Astrocyte of the hippocampus (primary cell): Measurements from ENCODE around the gene RAI14.

Experiments
- DNase-seq: peaks from one replicate; pipeline ENCODE4 v3.0.0; 2011; ENCODE audit warnings: low read depth, low spot score

Gene RAI14

DNA sequence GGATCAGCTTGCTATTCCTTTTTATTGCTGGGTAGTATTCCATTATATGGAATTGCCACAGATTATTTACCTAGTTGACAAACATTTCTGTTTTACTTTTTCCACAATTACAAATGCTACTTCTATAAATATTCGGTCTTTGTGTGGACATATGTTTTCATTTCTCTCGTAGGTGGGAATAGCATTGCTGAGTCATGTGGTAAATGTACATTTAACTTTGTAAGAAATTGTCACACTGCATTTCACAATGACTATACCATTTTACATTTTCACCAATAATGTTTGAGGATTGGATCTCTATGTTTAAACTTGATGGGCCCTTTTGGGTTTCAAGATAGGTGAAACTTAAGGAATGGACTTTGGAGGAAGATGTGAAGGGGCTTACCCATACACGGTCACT is 19.7 kb downstream of the RAI14 start:
- DNase-seq: no peak

DNA sequence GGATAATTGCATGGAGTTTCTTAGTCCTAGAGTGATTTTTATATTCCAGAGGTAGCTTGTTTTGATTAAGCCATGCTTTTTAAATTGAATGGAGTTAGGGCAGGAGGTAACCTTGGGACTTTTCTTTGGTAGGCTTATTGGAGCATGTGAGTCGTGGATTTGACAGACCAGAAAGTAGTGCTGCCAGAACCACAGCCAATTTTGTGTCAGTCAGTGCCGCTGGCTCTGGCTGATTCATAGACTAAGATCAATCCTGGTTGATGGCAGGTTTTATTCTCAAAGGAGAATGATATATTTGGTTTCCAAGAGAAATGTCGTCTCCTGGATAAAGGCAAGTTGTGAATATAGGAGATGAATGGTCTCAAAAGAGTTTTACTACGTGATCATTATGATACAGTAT is 20.3 kb downstream of the RAI14 start:
- DNase-seq: peak; percentile 83

DNA sequence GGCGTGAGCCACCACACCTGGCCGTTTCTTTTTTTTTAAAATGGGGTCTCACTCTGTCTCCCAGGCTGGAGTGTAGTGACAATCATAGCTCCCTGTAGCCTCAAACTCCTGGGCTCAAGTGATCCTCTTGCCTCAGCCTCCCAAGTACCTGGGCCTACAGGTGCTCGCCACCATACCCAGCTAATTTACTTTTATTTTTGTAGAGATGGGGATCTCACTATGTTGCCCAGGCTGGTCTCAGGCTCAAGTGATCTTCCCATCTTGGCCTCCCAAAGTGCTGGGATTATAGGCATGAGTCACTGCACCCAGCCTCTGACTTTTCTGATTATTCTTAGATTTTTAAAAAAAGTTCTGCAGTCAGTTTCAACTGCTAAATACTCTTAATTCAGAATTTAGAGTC is 21.3 kb downstream of the RAI14 start:
- DNase-seq: no peak

DNA sequence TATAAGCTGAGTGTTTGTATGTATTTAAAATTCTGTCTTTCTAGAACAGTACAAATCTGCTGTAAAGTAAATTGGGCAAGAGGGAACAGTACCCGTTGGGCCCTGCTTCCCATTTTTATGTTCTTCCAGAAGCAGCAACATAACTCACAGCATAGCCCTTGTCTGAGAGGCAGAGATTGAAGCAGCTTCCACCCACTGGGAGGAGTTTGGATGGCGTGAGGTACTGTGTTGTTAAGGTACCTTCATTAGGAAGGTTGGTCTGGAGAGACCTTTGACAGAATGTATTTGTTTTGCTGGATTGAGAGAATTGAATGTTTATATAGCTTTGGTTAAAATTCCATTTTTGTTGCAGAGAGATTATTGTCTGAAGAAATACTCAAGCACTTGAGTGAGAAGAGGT is 24.8 kb downstream of the RAI14 start:
- no peak for DNase-seq

DNA sequence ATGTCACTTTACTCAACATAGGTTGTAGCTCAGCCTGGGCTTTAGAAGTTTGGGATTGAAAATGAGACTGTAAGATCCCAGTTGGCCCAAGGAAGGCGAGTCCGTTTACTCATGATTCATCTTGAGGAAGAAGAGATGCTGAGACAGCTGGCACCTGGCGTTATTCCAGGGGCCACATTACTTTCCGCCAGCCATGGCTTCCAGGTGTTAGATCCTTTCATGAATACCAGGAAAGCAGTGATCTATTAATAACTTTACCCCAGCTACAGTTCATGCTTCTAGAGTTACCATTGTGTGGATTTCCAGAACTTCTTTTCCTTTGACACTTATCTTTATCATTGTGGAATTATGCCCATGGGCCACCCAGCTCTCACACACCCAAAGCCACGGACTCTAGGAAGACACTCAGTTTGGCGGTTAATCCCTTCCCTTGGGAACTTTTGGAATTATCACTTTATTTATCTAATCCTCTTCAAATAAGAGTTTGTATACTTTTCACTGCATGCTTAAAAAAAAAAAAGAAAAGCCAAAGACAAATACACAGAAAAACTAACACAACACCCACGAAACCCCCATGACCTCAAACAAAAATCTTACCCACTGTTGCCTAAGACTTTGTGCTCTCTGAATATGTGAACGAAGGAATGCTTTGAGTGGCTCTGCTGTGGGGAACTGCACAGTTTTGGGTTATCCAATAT is 26.9 kb downstream of the RAI14 start:
- peak; percentile 63 for DNase-seq

DNA sequence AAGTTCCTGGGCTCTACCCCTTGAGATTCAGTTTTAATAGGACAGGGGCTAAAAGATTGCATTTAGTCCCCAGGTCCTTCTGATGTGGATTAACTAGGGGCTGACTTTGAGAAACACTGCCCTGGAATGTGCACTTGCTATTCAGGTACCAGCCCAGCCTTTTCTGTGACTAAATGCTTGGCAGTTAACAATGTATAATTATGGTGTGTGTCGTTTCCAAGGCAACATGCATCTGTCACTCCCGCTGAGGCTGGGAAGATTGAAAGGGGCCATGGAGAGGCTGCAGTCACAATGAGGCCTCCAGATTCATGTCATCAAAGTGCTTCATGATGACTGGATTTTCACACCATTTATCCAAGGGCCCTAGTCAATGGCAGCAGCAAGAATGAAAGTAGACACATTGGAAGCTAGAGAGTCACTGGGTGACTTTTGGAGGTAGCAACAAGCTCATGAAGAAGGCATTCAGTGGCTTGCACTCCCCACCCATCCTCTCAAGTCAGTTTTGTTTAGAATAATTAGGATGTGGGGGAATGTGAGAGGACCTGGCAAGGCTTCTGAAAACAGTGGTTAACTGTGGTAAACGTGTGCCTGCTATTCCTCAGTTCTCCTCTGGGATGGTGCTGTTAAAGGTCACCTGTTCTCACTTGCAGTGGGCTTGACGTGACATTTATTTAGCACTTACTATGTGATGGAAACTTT is 28.3 kb downstream of the RAI14 start:
- peak; percentile 92 for DNase-seq

DNA sequence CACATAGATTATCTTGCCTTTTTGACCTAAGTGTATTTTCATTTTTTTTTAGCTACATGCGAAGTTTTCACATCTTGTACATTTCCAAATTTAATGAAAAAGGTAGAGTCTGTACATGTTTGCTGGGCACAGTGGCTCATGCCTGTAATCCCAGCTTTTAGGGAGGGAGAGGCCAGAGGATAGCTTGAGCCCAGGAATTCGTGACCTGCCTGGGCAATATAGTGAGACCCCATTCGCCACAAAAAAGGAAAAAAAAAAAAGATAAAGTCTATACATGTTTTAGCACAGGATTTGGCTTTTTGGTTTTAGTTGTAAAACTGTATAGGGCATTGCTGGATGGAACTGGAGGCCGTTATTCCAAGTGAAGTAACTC is 28.8 kb downstream of the RAI14 start:
- DNase-seq: no peak

DNA sequence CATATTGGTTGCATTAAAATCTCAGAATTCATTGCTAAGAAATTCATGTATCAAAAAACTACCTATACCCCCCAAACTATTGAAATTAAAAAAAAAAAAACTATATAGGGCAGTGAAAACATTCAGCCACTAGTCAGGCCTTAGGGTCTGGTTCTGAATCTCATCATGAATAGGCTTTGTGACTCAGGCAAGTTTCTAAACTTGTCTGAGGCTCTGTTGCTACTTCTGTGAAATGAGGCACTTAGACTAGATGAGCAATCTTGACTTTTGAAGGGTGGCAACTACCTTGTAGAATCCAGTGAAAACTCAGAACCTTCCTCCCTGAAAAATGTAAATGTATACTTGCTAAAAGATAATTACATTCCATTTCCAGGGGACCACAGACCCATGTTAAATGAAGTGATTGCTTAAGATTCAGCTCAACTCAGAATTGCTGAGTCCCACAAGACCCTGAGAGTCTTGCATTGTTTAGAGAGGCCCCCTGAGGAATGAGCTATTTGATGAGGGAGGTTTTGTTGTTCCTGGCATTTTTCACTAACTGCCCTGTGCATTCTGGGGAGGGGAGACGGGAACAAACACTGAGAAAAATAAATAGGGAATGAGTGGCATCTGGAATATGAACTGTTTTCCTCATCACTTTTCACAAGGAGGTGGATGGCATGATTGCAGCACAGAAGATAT is 29.5 kb downstream of the RAI14 start:
- DNase-seq: peak; percentile 81

DNA sequence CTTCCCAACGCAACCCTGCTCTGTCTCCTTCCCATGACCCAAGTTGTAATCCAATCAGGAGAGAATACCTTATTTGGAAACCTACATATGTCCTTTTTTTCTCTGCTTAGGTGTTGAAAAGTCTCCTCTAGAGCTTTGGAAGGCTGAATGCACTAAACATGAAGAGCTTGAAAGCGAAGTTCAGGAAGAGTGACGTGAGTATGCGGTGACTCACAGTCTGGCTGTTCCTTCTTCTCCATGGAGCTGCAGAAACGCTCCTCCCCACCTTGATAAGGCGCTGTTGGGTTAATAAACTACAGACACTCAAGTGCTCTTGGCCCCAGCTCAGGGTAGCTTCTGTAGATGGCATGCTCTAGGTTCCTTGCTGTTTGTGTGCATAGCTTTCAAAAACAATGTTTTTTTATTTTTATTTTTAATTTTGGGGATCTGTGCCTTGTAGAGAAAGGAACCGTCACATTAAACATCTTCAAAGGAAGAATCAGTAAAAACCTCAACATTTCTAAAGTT is 30.7 kb downstream of the RAI14 start:
- peak; percentile 98 for DNase-seq

DNA sequence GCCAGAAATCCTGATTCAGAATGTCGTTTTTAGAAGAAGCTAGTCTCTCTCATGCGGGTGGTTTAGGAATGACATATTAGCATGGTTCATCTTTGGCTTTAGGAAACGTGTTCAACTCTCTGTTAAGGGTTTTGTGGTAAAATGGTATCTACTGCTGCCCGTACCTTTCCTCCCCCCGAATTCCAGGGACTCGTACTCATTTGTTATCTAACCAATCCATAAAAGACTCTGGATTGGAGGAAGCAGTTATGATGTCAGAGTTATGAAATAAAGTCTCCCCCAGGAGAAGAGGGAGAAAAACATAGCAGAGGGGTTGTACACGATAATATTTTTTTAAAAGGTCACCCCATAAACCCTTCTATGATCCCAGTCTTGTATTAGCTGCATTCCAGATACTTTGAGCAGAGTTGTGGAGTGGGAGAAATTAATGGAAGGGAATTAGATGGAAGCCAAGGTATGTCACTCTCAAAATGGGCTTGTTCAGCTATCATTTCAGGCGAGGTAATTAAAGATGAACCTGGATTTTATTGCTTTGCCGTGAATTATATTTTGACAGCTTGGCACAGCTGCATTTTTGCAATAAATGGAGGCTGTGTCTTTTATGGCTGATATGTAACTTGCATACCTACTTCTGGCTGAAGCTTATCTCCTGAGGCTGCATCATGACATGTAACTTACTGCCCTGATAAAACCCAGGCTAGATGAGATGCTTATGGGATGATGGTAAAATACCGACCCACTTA is 31.3 kb downstream of the RAI14 start:
- peak; percentile 80 for DNase-seq

DNA sequence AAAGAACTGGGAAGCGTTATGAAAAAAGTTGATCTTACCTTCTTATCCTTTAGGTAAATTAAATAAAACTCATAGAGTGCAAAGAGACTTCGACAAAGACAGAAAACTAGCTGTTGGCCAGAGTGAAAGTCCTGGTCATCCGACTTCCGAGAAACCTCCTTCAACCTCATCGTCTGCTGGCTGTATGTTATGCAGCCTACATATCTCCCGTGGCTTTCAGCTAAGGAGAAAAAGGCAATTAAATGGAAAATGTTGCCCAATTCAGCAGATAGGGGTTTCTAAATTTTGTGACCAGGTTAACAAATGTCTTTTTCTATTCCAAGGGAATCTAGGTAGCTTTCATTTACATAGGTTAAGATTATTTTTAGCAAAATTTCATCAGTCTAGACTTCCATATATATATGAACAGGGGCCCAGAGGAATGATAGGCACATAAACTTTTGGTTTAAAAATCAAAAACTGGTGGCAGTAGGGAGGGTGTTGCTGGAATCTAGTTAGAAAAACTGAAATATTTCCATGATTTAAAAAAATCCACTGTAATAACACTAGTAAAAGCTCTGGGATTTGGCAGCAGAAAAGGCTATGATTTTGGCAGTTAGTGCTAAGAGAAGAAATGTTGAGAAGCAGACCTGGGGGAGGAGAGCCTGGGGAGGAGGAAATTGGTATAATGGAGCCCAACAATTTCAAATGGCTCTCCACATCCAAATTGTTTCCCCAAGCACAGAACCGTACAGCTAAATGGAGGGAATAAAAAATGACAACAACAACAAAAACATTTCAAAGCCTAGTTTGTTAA is 32.1 kb downstream of the RAI14 start:
- no peak for DNase-seq

DNA sequence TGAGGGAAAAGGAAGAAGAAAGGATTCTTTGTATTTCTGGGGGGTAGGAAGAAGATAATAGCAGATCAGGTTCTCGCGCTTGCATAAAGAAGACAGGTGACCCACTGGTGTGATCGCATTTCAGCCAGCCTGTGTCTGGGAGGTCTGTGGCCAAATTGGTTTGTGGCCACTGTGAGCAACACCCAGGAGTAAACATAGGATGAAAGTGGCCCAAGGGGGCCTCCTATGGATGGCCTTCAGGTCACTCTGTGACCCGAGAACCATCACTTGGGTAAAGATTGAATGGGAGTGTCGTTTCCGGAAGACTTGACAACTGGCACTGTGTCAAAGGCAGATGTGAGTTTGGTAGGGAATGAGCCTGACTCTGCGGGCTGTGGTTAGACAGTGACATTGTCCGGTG is 34.2 kb downstream of the RAI14 start:
- DNase-seq: no peak

DNA sequence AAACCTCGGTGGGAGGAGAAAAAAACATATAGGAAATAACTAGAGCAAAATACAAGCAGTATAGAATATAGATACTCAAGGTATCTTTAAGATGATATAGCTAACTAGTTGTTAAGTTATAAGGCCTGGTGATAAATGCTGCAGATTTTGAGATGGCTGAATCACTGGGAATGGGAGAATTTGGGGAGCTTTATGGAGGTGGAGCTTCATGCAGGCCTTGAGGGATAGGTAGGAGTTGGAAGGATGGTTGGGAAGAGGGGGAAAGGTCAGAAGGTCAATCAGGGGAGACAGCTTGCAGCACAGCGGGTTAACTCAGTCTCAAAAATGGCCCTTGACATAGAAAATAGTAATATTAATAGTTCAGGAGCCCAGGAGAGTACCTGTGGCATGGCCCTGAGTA is 34.8 kb downstream of the RAI14 start:
- DNase-seq: no peak

DNA sequence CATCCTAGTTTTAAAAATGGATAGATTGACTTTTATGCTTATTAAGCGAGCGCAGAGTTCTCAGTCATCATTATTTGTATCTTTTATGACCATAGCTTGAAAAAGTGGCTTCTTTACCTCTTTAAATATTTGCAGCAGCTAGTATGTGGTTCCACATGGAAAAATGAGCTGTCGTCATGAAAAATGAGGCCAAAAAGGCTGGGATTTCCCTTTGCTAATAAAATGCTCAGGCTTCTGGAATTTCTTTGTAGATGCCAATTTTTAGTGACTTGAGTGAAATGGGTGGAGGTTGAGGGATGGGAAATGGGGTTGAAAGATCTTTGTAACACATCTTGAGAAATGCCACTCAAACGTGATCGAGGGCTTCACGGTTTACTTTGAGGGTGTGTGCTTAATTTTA is 35.2 kb downstream of the RAI14 start:
- DNase-seq: peak; percentile 73

DNA sequence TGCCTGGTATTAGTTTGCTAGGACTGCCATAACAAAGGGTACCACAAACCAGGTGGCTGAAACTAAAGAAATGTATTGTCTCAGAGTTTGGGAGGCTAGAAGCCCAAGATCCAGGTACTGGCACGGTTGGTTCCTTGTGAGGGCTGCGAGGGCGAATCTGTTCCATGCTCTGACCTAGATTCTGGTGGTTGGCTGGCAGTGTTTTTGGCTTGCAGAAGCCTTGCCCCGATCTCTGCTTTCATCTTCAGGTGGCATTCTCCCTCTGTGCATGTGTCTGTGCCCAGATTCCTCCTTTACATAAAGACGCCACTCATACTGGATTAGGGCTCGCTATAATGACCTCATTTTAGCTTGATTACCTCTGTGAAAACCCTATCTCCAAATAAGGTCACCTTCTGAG is 36.7 kb downstream of the RAI14 start:
- no peak for DNase-seq

DNA sequence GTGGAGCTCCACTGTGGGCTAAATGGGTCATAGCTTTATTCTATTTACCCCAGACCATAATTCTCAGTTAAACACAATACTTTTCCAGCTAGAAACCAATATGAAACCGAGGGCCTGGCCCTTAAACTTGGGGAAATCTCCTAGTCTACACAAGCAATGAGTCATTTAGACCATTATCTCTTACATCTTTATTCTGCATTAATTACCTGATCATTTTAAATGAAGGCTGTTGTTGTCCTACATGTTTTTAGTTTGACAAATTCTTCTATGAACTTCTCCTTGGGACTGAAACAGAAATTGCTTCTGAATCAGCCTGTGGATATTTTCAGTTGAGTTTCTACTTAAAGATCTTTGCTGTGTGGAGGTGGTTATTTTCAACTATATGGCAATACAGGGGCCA is 37.9 kb downstream of the RAI14 start:
- no peak for DNase-seq

DNA sequence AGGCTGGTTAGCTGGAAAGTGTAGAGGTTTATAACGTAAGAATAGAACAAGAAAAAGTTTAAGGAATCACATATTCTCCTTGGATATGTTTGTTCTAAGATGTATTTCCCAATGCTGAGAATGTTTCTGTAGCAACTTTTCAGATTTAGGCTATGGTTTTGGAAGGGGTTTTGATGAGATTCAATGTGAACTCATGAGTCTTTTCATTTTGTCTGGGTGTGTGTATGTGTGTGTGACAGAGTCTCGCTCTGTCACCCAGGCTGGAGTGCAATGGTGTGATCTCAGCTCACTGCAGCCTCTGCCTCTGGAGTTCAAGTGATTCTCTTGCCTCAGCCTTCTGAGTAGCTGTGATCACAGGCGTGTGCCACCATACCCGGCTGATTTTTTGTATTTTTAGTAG is 38.6 kb downstream of the RAI14 start:
- no peak for DNase-seq

DNA sequence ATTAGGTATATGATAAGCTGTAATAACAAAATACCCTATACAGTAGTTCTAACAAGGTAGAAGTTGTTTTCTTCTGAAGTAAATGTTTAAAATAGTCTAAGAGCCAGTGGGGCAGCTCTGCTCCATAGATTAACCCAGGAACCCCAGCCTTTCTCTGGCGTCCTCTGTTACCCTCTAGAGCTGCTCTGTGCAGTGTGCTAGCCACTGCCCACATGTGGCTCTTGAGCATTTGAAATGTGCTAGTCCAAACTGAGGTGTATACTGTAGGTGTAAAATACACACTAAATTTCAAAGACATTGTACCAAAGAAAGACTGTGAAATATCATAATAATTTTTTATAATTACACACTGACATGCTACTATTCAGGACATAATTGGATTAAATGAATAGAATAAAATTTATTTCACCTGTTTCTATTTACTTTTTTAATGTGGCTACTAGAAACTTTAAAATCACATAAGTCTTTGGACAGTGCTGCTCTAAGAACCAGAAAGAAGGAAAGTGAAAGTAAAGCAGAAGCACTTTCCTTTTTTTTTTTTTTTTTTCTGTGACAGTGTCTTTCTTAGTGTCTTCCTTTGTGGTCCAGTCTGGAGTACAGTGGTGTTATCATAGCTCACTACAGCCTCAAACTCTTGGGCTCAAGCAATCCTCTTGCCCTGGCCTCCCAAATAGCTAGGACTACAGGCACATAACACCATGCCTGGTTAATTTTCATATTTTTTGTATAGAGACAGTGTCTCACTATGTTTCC is 39.3 kb downstream of the RAI14 start:
- DNase-seq: no peak

DNA sequence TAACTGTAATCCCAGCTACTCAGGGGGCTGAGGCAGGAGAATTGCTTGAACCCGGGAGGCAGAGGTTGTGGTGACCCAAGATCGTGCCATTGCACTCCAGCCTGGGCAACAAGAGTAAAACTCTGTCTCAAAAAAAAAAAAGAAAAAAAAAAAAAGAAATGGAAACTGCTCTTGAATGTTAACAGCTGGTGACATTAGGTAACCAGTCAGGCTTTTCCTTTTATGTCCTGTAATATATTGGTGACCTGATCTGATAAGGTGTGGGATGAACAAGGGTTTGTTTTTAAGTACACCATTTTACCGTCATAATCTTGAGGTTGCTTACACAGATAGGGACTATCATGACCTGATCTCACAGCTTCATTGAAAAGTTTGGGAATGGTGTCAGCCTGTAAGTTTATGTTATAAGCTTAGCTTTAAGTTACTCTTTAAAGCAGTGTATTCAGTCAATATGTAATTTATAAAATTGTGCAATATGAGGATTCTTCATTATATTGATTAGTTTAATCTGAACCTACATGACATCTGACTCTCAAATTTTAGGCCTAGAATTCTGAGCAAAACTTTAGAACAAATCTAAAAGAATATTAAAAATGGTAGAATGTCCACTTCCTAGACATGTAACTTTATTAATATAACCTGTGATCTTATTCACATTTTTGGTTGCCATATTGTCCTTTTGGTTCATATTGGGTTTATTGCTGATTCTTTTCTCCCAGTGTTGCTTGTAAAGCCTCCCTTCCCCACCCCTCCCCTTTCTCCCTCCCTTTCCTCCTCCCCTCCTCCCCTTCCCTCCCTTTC is 41.4 kb downstream of the RAI14 start:
- DNase-seq: no peak

DNA sequence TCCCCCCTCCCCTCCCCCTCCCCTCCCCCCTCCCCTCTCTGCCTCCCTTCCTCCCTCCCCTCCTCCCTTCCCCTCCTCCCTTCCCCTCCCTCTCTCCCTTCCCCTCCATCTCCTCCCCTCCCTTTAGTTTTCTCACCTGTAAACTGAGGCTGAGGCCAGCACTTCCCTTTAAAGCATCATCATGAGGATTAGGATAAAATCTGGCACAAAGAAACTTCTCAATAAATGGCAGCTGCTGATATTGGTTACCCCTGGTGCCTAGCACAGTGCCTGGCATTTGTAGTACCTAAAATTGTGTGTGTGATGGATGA is 41.9 kb downstream of the RAI14 start:
- no peak for DNase-seq
